Measurements from ENCODE around the gene KIF3B. TPM values are rescaled to one million over a fixed set of nuclear protein-coding genes. Genes with fewer than 3 reads are reported as not detected.
"Not testable (repeated sequence)": the region's sequence is repeated elsewhere in the genome, so short reads cannot be mapped to it uniquely, and the experiment has no call there.

The KIF3B gene
- total and polyA plus RNA-seq, 2 donors (not counting 1 experiment from before 2014, with no cell fraction given): 27.6 to 35.6 TPM

DNA sequence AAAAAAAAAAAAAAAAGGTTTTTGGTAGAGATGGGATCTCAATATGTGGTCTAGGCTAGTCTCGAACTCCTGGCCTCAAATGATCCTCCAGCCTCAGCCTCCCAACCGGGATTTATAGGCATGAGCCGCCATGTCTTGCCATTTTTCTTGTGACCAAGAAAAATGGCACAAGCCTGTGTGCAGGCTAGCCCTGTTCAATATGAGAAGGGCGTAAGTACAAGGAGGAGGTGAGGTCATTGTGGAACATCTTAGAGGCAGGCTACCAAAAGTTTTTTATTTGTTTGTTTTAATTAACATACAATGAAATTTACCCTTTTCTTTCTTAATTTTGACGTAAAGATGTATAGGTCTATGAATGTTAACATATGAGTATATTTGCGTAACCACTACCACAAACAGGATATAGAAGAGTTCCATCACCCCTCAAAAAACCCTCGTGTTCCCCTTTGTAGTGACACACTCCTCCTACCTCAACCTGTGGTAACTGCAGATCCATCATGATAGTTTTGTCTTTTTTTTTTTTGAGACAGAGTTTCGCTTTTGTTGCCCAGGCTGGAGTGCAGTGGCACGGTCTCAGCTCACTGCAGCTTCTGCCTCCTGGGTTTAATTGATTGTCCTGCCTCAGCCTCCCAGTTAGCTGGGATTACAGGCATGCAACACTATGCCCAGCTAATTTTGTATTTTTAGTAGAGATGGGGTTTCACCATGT, 28.3 kb upstream of the KIF3B start:
- no peak overlapping the region for H2AFZ ChIP-seq (ENCODE audit: low read length)
- H3K4me3 ChIP-seq (replicated peaks in 1 of 4; ENCODE audit: control extremely low read depth in 1 of 4, insufficient read depth in 1 of 4, low read depth in 3 of 4, low read length in 4 of 4): no peak overlapping the region
- no peak overlapping the region for H3K4me2 ChIP-seq (ENCODE audit: extremely low read depth, insufficient read depth, low read length)
- H3K36me3 ChIP-seq (ENCODE audit: control insufficient read depth, insufficient read depth, low read length): no peaks in the 10 kb centered on the region
- no peak overlapping the region for H3K9ac ChIP-seq (ENCODE audit: insufficient read depth, low read length)
- H3K9me3 ChIP-seq (ENCODE audit: control insufficient read depth, insufficient read depth, low read depth, low read length): no peaks in the 10 kb centered on the region
- H4K20me1 ChIP-seq (ENCODE audit: control insufficient read depth, extremely low read depth, insufficient read depth, low read length): no peaks in the 10 kb centered on the region
- H3K4me1 ChIP-seq (ENCODE audit: control insufficient read depth, extremely low read depth, insufficient read depth, low read length): no peaks in the 10 kb centered on the region
- no peak for DNase-seq (ENCODE audit: low read depth in 2 of 2)
- H3K27ac ChIP-seq (ENCODE audit: insufficient read depth, low read length): no peak overlapping the region
- TF ChIP-seq, protein P1, sequence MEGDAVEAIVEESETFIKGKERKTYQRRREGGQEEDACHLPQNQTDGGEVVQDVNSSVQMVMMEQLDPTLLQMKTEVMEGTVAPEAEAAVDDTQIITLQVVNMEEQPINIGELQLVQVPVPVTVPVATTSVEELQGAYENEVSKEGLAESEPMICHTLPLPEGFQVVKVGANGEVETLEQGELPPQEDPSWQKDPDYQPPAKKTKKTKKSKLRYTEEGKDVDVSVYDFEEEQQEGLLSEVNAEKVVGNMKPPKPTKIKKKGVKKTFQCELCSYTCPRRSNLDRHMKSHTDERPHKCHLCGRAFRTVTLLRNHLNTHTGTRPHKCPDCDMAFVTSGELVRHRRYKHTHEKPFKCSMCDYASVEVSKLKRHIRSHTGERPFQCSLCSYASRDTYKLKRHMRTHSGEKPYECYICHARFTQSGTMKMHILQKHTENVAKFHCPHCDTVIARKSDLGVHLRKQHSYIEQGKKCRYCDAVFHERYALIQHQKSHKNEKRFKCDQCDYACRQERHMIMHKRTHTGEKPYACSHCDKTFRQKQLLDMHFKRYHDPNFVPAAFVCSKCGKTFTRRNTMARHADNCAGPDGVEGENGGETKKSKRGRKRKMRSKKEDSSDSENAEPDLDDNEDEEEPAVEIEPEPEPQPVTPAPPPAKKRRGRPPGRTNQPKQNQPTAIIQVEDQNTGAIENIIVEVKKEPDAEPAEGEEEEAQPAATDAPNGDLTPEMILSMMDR (conservative IDR thresholded peaks at IDR 0.05 in 1 of 2, IDR thresholded peaks at IDR 0.05 in 1 of 2; ENCODE audit: low read depth in 1 of 2, low read length in 2 of 2): no peak
- no peak for TF ChIP-seq EZH2 (IDR thresholded peaks at IDR 0.05; ENCODE audit: low read length, missing control alignments)
- no peaks in the 10 kb centered on the region for H3K27me3 ChIP-seq (ENCODE audit: control insufficient read depth, insufficient read depth, low read length)
- H3K79me2 ChIP-seq (ENCODE audit: control insufficient read depth, insufficient read depth, low read length): no peaks in the 10 kb centered on the region

DNA sequence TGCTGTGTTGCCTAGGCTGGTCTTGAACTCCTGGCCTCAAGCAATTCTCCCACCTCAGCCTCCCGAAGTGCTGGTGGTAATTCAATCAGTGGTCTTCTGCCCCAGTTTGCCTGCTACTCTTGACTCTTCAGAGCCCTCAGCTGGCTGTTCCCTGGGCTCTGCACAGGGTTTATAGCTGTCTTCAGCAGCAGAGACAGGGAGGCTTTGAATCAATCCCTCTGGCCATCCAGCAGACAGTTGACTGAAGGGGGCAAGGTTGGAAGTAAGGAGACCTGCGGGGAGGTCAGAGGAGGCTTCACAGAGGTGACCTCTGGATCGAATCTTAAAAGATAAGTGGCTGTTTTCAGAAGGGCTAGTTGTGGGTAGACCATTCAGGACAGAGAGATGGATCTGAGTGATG, 26.0 kb upstream of the KIF3B start:
- H3K36me3 ChIP-seq (ENCODE audit: control insufficient read depth, insufficient read depth, low read length): no peaks in the 10 kb centered on the region
- H3K27me3 ChIP-seq (ENCODE audit: control insufficient read depth, insufficient read depth, low read length): no peaks in the 10 kb centered on the region
- no peaks in the 10 kb centered on the region for H3K9me3 ChIP-seq (ENCODE audit: control insufficient read depth, insufficient read depth, low read depth, low read length)
- H3K79me2 ChIP-seq (ENCODE audit: control insufficient read depth, insufficient read depth, low read length): no peaks in the 10 kb centered on the region
- no peak overlapping the region for H3K4me3 ChIP-seq (replicated peaks in 1 of 4; ENCODE audit: control extremely low read depth in 1 of 4, insufficient read depth in 1 of 4, low read depth in 3 of 4, low read length in 4 of 4)
- no peak overlapping the region for H3K9ac ChIP-seq (ENCODE audit: insufficient read depth, low read length)
- H2AFZ ChIP-seq (ENCODE audit: low read length): no peak overlapping the region
- peaks cover 7% of the 10 kb centered on the region for H3K4me1 ChIP-seq (ENCODE audit: control insufficient read depth, extremely low read depth, insufficient read depth, low read length)
- no peaks in the 10 kb centered on the region for H4K20me1 ChIP-seq (ENCODE audit: control insufficient read depth, extremely low read depth, insufficient read depth, low read length)
- no peak for DNase-seq (ENCODE audit: low read depth in 2 of 2)
- no peak overlapping the region for H3K27ac ChIP-seq (ENCODE audit: insufficient read depth, low read length)
- no peak for TF ChIP-seq EZH2 (IDR thresholded peaks at IDR 0.05; ENCODE audit: low read length, missing control alignments)
- TF ChIP-seq, protein P1 (conservative IDR thresholded peaks at IDR 0.05 in 1 of 2, IDR thresholded peaks at IDR 0.05 in 1 of 2; ENCODE audit: low read depth in 1 of 2, low read length in 2 of 2): no peak
- no peak overlapping the region for H3K4me2 ChIP-seq (ENCODE audit: extremely low read depth, insufficient read depth, low read length)

DNA sequence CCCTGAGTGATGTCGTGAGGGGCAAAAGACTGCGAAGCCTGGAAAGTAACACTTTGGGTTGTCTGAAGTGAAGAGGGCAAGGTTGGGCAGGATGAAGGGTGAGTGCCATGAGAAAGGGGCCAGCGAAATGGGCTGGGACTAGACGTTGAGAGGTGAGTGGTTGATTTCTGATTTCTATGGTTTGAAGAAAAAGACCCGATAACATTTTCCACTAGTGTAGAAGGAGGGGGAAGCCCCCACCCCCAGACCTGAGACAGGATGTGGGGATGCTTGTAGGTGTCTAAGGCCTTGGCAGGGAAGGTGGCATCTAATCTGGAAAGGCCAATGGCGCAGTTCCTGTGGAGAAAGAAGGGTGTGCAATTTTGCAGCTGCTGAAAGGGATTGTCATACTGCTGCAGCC, 25.3 kb upstream of the KIF3B start:
- Histone ChIP-seq H3K4me3 (replicated peaks in 1 of 4; ENCODE audit: control extremely low read depth in 1 of 4, insufficient read depth in 1 of 4, low read depth in 3 of 4, low read length in 4 of 4) (no peak overlapping the region), H3K27me3 (ENCODE audit: control insufficient read depth, insufficient read depth, low read length) (no peaks in the 10 kb centered on the region), H3K9me3 (ENCODE audit: control insufficient read depth, insufficient read depth, low read depth, low read length) (no peaks in the 10 kb centered on the region), H3K27ac (ENCODE audit: insufficient read depth, low read length) (no peak overlapping the region), H2AFZ (ENCODE audit: low read length) (no peak overlapping the region), H3K4me1 (ENCODE audit: control insufficient read depth, extremely low read depth, insufficient read depth, low read length) (peaks cover 7% of the 10 kb centered on the region), H4K20me1 (ENCODE audit: control insufficient read depth, extremely low read depth, insufficient read depth, low read length) (no peaks in the 10 kb centered on the region), H3K36me3 (ENCODE audit: control insufficient read depth, insufficient read depth, low read length) (no peaks in the 10 kb centered on the region), H3K9ac (ENCODE audit: insufficient read depth, low read length) (no peak overlapping the region), H3K79me2 (ENCODE audit: control insufficient read depth, insufficient read depth, low read length) (no peaks in the 10 kb centered on the region), H3K4me2 (ENCODE audit: extremely low read depth, insufficient read depth, low read length) (no peak overlapping the region)
- no peak for TF ChIP-seq EZH2 (IDR thresholded peaks at IDR 0.05; ENCODE audit: low read length, missing control alignments)
- TF ChIP-seq, protein P1 (conservative IDR thresholded peaks at IDR 0.05 in 1 of 2, IDR thresholded peaks at IDR 0.05 in 1 of 2; ENCODE audit: low read depth in 1 of 2, low read length in 2 of 2): no peak
- no peak for DNase-seq (ENCODE audit: low read depth in 2 of 2)

DNA sequence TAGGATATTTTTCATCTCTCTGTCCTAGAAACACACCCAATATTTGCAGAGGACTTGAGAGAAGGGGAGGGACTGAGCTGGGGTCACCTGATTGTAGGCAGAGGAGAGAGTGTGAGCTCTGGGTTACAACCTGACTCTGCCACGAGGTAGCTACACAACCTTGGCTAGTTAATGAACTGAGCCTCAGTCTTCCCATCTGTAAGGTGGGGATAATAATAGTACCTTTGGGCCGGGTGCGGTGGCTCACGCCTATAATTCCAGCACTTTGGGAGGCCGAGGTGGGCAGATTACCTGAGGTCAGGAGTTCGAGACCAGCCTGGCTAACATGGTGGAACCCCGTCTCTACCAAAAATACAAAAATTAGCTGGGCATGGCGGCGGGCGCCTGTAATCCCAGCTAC, 16.5 kb upstream of the KIF3B start:
- H3K27me3 ChIP-seq (ENCODE audit: control insufficient read depth, insufficient read depth, low read length); H3K4me3 ChIP-seq (replicated peaks in 1 of 4; ENCODE audit: control extremely low read depth in 1 of 4, insufficient read depth in 1 of 4, low read depth in 3 of 4, low read length in 4 of 4); H3K9me3 ChIP-seq (ENCODE audit: control insufficient read depth, insufficient read depth, low read depth, low read length); H3K27ac ChIP-seq (ENCODE audit: insufficient read depth, low read length); H3K79me2 ChIP-seq (ENCODE audit: control insufficient read depth, insufficient read depth, low read length); DNase-seq (ENCODE audit: low read depth in 2 of 2); H3K4me2 ChIP-seq (ENCODE audit: extremely low read depth, insufficient read depth, low read length); H3K36me3 ChIP-seq (ENCODE audit: control insufficient read depth, insufficient read depth, low read length); H4K20me1 ChIP-seq (ENCODE audit: control insufficient read depth, extremely low read depth, insufficient read depth, low read length); H2AFZ ChIP-seq (ENCODE audit: low read length); H3K4me1 ChIP-seq (ENCODE audit: control insufficient read depth, extremely low read depth, insufficient read depth, low read length); H3K9ac ChIP-seq (ENCODE audit: insufficient read depth, low read length): not testable (repeated sequence)

All from fibroblast of lung (primary cell).